Keratinocyte (primary cell): Measurements from ENCODE around the gene BMPR1B.

ENCODE experiments used
- CTCF ChIP-seq, 3 experiments: IDR thresholded peaks in 1 of 3; conservative IDR thresholded peaks in 1 of 3; optimal IDR thresholded peaks in 1 of 3; 2 replicates in 2 of 3; 3 replicates in 1 of 3; pipeline versions ENCODE3 to v1.5.1; 2011; ENCODE audit warnings: low read length in 3 of 3, mild to moderate bottlenecking in 3 of 3, moderate library complexity in 2 of 3, control low read depth in 1 of 3, inconsistent platforms in 1 of 3; ENCODE audit not compliant: insufficient read depth in 2 of 3; ENCODE audit errors: extremely low read depth in 1 of 3
- EZH2 ChIP-seq: IDR thresholded peaks from one replicate; pipeline ENCODE4 v1.6.1; 2012; ENCODE audit warnings: inconsistent platforms, mild to moderate bottlenecking, low read length, moderate library complexity

GRCh38 chr4:94724016-94724790 lies 33.6 kb upstream of the BMPR1B start:
- TF ChIP-seq CTCF (optimal IDR thresholded peaks at IDR 0.05 in 1 of 3, IDR thresholded peaks at IDR 0.05 in 1 of 3, conservative IDR thresholded peaks at IDR 0.05 in 1 of 3; ENCODE audit: extremely low read depth in 1 of 3, insufficient read depth in 2 of 3, low read length in 3 of 3) (no peak), EZH2 (no peak)
